ENCODE results near the gene DCDC2B. TPM values are rescaled to one million over a fixed set of nuclear protein-coding genes. Genes with fewer than 3 reads are reported as not detected.

Gene DCDC2B
- total RNA-seq, 2 experiments from 2014 or later = 0.06 to 0.29 TPM

DNA sequence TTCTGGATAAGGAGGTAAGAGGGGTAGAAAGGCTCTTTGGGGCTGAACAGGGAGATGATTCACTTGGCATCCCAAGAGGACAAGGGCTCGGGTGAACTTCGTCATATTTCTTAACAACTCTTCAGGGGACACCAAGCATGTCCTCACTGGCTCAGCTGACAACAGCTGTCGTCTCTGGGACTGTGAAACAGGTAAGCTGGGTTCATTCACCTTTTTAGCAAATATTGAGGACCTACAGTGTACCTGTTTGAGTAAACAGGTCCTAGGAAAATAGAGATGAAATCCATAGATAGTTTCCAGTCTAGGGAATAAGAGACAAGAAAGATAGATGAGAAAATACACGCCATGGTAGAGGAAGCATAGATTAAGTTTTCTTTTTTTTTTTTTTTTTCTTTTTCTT, 15.4 kb downstream of the DCDC2B start:
- no TSS peak for BruUV-seq (replicated peaks)
- TF ChIP-seq EZH2phosphoT487 (IDR thresholded peaks at IDR 0.05; ENCODE audit: borderline replicate concordance, low read depth, low read length) = no peak
- TF ChIP-seq, protein P1, sequence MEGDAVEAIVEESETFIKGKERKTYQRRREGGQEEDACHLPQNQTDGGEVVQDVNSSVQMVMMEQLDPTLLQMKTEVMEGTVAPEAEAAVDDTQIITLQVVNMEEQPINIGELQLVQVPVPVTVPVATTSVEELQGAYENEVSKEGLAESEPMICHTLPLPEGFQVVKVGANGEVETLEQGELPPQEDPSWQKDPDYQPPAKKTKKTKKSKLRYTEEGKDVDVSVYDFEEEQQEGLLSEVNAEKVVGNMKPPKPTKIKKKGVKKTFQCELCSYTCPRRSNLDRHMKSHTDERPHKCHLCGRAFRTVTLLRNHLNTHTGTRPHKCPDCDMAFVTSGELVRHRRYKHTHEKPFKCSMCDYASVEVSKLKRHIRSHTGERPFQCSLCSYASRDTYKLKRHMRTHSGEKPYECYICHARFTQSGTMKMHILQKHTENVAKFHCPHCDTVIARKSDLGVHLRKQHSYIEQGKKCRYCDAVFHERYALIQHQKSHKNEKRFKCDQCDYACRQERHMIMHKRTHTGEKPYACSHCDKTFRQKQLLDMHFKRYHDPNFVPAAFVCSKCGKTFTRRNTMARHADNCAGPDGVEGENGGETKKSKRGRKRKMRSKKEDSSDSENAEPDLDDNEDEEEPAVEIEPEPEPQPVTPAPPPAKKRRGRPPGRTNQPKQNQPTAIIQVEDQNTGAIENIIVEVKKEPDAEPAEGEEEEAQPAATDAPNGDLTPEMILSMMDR (conservative IDR thresholded peaks at IDR 0.05; ENCODE audit: low read length) = no peak
- H3K79me2 ChIP-seq (ENCODE audit: insufficient read depth, low read depth, low read length) = peaks cover 23% of the 10 kb centered on the region
- ChIA-PET POLR2A (no interaction called here), CTCF (ENCODE audit: unreplicated experiment) (no interaction called here)
- intact Hi-C loops (cut with micrococcal nuclease; ENCODE audit: unreplicated experiment) = no loop called here
- peaks cover 33% of the 10 kb centered on the region for H3K4me1 ChIP-seq (ENCODE audit: insufficient read depth, low read length, poor library complexity, severe bottlenecking)
- H2AFZ ChIP-seq (ENCODE audit: low read length) = no peak overlapping the region
- H3K4me3 ChIP-seq (ENCODE audit: low read depth, low read length, poor library complexity, severe bottlenecking) = no peak overlapping the region
- H4K20me1 ChIP-seq (ENCODE audit: insufficient read depth, low read length) = no peaks in the 10 kb centered on the region
- DNase-seq (ENCODE audit: low spot score) = no peak
- no peaks in the 10 kb centered on the region for H3K9me2 ChIP-seq (ENCODE audit: insufficient read depth, low read length)
- peaks cover 57% of the 10 kb centered on the region for H3K36me3 ChIP-seq (ENCODE audit: insufficient read depth, low read length)
- no peak overlapping the region for H3K27ac ChIP-seq (ENCODE audit: low read depth, low read length, poor library complexity, severe bottlenecking)
- H3K4me2 ChIP-seq (ENCODE audit: low read length) = peak overlapping the region; percentile 99; the same call in 1 of the 2 replicates
- H3K9me3 ChIP-seq (ENCODE audit: low read length) = no peaks in the 10 kb centered on the region

DNA sequence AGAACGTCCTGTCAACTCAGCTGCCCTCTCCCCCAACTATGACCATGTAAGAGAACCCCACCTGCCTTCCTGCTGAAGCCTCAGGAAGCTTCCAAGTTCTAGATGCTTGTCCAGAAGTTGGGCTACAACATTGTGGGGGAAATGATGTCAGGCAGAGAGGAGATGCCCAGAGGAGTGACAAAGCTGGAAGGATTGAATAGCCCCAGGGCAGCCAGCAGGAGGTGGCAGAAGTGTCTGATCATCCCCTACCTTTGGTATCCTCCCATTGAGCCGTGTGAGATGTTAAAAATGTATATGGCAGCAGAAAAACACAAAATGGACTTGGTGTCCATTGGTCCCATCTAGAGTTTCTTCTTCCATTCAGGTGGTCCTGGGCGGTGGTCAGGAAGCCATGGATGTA, 19.9 kb downstream of the DCDC2B start:
- Histone ChIP-seq H3K9me2 (ENCODE audit: insufficient read depth, low read length) (no peaks in the 10 kb centered on the region), H3K4me2 (ENCODE audit: low read length) (no peak overlapping the region), H3K4me3 (ENCODE audit: low read depth, low read length, poor library complexity, severe bottlenecking) (no peak overlapping the region), H3K36me3 (ENCODE audit: insufficient read depth, low read length) (peaks cover 93% of the 10 kb centered on the region), H4K20me1 (ENCODE audit: insufficient read depth, low read length) (no peaks in the 10 kb centered on the region), H3K9me3 (ENCODE audit: low read length) (no peaks in the 10 kb centered on the region), H3K79me2 (ENCODE audit: insufficient read depth, low read depth, low read length) (peaks cover 8% of the 10 kb centered on the region), H2AFZ (ENCODE audit: low read length) (no peak overlapping the region), H3K27ac (ENCODE audit: low read depth, low read length, poor library complexity, severe bottlenecking) (no peak overlapping the region), H3K4me1 (ENCODE audit: insufficient read depth, low read length, poor library complexity, severe bottlenecking) (peaks cover 3% of the 10 kb centered on the region)
- TF ChIP-seq, protein P1 (conservative IDR thresholded peaks at IDR 0.05; ENCODE audit: low read length) = no peak
- TF ChIP-seq EZH2phosphoT487 (IDR thresholded peaks at IDR 0.05; ENCODE audit: borderline replicate concordance, low read depth, low read length) = no peak
- BruUV-seq (replicated peaks) = no TSS peak
- CTCF ChIA-PET (ENCODE audit: unreplicated experiment) = no interaction called here
- intact Hi-C loops (cut with micrococcal nuclease; ENCODE audit: unreplicated experiment) = no loop called here
- no peak for DNase-seq (ENCODE audit: low spot score)
- POLR2A ChIA-PET = interaction anchor here (1.2 to 1.3 kb wide), 2 partner anchors 12 to 17 kb away, joined by 3 to 5 read pairs; no protein-coding TSS in a partner anchor

DNA sequence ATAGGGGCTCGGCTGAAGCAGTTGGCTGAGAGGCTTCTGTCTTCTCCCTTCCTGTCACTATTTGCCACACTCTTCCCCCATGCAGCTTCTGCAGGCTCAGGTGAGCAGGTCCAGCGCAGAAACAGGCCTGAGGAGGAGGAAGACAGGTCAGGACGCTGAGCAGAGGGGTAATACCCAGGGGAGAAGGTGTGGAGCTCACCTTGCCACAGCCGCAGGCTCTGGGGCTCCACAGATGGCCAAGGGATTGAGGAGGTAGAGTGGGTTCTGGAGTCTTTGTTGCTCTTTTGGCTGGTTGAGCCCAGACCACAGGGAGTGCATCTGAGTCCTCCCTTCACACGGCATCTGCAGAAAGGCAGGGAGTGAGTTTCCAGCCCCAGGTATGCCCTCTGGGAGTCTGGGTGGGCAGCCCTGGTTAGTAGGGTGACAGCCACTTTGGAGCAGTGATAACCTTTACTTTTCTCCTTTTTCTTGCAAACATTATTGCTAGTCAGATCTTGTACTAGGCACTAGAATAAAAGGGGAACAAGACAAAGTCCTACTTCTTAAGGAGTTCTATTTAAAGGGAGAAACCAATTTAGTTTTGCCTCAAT, 23.0 kb downstream of the DCDC2B start:
- BruUV-seq (replicated peaks) = no TSS peak
- intact Hi-C loops (cut with micrococcal nuclease; ENCODE audit: unreplicated experiment) = no loop called here
- Histone ChIP-seq H3K4me2 (ENCODE audit: low read length) (no peak overlapping the region), H3K9me2 (ENCODE audit: insufficient read depth, low read length) (no peaks in the 10 kb centered on the region), H3K4me1 (ENCODE audit: insufficient read depth, low read length, poor library complexity, severe bottlenecking) (no peaks in the 10 kb centered on the region), H3K79me2 (ENCODE audit: insufficient read depth, low read depth, low read length) (no peaks in the 10 kb centered on the region), H2AFZ (ENCODE audit: low read length) (no peak overlapping the region), H3K36me3 (ENCODE audit: insufficient read depth, low read length) (peaks cover 72% of the 10 kb centered on the region), H3K4me3 (ENCODE audit: low read depth, low read length, poor library complexity, severe bottlenecking) (no peak overlapping the region), H3K9me3 (ENCODE audit: low read length) (no peaks in the 10 kb centered on the region), H3K27ac (ENCODE audit: low read depth, low read length, poor library complexity, severe bottlenecking) (no peak overlapping the region), H4K20me1 (ENCODE audit: insufficient read depth, low read length) (no peaks in the 10 kb centered on the region)
- TF ChIP-seq, protein P1 (conservative IDR thresholded peaks at IDR 0.05; ENCODE audit: low read length) = no peak
- no peak for TF ChIP-seq EZH2phosphoT487 (IDR thresholded peaks at IDR 0.05; ENCODE audit: borderline replicate concordance, low read depth, low read length)
- POLR2A ChIA-PET = no interaction called here
- CTCF ChIA-PET (ENCODE audit: unreplicated experiment) = no interaction called here
- no peak for DNase-seq (ENCODE audit: low spot score)
